HG03565 (cell line): ENCODE data around the gene OR1K1.

Source experiments
- ATAC-seq: cut with Tn5 transposase; IDR thresholded peaks from one replicate; pipeline ENCODE4 v1.9.1; 2021; ENCODE audit warnings: mild to moderate bottlenecking, moderate library complexity; ENCODE audit not compliant: unreplicated experiment

The OR1K1 gene

GRCh38 chr9:122848256-122848943 lies 48.5 kb downstream of the OR1K1 start:
- no peak for ATAC-seq
